Mesodermal cell (in vitro differentiated cells): ENCODE measurements around the gene RELN.

ENCODE experiments used
- H3K27ac ChIP-seq: 2 replicates; pipeline ENCODE4 v1.7.0; 2013; ENCODE audit warnings: mild to moderate bottlenecking, low read depth, low read length, moderate library complexity; ENCODE audit not compliant: severe bottlenecking
- H3K36me3 ChIP-seq: 2 replicates; pipeline ENCODE4 v1.7.1; 2013; ENCODE audit warnings: mild to moderate bottlenecking, low read length, moderate library complexity; ENCODE audit not compliant: control insufficient read depth, insufficient read depth
- H3K4me1 ChIP-seq: one replicate; pipeline ENCODE4 v1.7.1; 2013; ENCODE audit warnings: mild to moderate bottlenecking, low read length; ENCODE audit not compliant: insufficient read depth, control insufficient read depth, poor library complexity, severe bottlenecking
- H3K4me3 ChIP-seq: 2 replicates; pipeline ENCODE4 v1.7.0; 2013; ENCODE audit warnings: low read length, control low read depth, mild to moderate bottlenecking; ENCODE audit not compliant: insufficient read depth, poor library complexity, severe bottlenecking; ENCODE audit errors: extremely low read depth
- H3K9me3 ChIP-seq: 2 replicates; pipeline ENCODE4 v1.7.1; 2013; ENCODE audit warnings: mild to moderate bottlenecking, low read length, moderate library complexity; ENCODE audit not compliant: control insufficient read depth
- WGBS, 2 experiments: methylation state at CpG; one replicate each; pipeline ENCODE4 v1.1.5; 2013; ENCODE audit warnings: missing lambda C conversion rate in 2 of 2; ENCODE audit not compliant: insufficient coverage in 2 of 2; 5-methylcytosine and 5-hydroxymethylcytosine counted together

RELN gene

DNA sequence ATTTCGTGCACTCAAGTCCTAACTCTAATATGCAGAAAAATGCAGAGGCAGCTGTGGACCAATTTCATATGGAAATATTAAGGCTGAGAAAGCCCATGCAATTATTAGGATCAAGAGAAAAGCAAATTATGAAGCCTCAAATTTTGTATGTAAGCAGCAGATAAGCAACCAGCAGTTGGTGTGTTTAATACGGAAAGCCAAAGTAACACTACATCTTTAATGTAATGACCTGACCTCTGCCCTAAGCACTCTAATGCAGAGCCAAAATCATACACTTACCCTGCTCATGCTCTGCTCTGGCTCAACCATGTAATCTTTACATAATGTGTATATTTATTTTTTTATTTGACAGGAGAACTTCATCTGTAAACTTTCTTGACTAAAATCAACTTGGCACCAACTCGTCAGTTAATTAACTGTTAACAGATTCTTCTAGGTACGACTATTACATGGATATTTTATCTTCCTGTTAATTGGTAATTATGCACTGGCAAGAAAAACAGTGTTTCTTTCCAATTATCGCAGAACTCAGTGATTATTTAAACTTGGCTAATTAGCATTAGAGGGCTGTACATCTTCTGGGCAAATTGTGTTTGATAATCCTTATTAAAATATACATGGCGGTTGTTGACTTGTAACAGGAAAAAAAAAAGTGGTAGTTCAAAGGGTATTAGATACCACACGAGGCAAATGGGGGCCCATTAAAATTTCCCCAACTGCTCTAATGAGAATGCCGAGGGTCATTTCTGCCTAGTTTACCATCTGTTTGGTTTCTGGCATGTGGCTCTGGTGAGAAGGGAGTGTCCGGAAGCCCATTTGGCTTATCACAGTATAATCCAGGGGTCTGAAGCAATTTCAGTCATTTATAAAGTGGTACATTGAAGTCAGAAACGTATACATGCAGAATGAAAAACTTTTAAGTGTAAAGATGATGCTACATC lies 94.5 kb downstream of the RELN start:
- Histone ChIP-seq H3K4me1 (no peaks in the 10 kb centered on the region), H3K27ac (no peak overlapping the region), H3K9me3 (no peaks in the 10 kb centered on the region), H3K4me3 (no peak overlapping the region), H3K36me3 (no peaks in the 10 kb centered on the region)
- 70 to 80% methylated on average over 1 to 5 of the region's 10 CpGs for WGBS, 2 experiments

DNA sequence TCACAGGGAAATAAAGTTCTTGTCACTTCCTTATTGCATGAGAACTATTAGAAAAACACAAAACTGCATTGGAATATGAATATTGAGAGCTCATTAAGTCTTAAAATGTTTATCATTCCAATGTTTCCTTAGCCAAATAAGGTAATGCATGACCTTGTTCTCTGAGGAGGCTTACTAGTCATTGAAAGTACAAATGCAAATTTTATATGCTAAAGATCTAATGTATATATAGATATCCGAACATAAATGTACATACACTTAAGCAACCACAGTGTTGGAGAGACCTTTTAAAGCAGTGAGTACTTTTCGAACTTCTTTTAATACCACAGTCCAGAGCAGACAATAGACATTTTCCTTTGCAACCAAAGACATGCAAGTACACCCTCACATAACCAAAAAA lies 96.1 kb downstream of the RELN start:
- Histone ChIP-seq H3K9me3 (no peaks in the 10 kb centered on the region), H3K27ac (no peak overlapping the region), H3K4me1 (no peaks in the 10 kb centered on the region), H3K4me3 (no peak overlapping the region), H3K36me3 (no peaks in the 10 kb centered on the region)
- no CpG with 5 or more reads among the region's 2 CpGs for WGBS, 2 experiments

DNA sequence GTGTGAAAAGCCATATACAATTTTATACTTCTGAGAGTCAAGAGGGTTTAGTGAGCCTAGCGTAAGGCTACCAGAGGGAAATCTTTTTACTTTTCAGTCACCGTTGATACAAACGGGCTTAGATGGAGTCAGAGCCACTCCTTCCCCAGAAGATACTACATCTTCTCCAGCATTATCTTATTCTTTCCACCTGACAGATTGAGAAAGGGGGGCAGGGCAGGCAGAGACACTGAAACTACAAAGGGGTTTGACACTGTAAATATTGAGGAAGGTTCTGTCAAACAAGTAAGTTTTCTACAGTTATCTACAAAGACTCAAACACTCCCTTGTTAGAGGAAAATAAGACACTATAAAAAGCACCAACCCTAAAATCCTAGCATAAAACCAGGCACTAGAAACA lies 100.0 kb downstream of the RELN start:
- WGBS, 2 experiments = no CpG with 5 or more reads among the region's 3 CpGs
- H3K4me3 ChIP-seq = no peak overlapping the region
- no peaks in the 10 kb centered on the region for H3K36me3 ChIP-seq
- peak overlapping the region; percentile 60 for H3K27ac ChIP-seq
- H3K4me1 ChIP-seq = no peaks in the 10 kb centered on the region
- no peaks in the 10 kb centered on the region for H3K9me3 ChIP-seq

DNA sequence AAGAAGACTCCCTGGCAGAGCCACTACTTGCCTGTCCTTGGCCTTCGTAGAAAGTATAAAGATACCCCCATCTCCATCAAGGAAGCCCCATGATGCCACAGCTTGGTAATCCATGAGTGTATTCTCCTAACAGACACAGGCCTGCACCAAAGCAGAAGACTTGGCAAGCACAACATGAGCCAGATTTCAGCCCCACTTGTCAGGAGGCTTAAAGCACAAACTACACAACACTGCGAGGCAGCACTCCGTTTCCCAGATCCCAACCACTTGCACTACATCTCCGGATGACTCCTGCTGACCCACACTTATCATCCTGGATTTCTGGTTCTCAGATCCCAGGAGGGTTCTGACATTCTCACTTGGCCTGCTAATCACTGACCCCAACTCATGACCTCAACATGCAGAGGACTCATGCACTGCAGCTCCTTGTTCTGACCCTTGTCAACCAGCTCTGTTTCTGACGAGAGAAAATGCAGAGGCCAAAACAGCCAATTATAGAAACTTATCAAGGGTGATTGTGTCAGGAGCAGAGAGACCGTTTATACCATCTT lies 100.8 kb downstream of the RELN start:
- no peaks in the 10 kb centered on the region for H3K4me1 ChIP-seq
- no peaks in the 10 kb centered on the region for H3K36me3 ChIP-seq
- H3K4me3 ChIP-seq = no peak overlapping the region
- WGBS, 2 experiments = 74 to 88% methylated on average over 3 to 4 of the region's 6 CpGs
- H3K9me3 ChIP-seq = no peaks in the 10 kb centered on the region
- peak overlapping the region; percentile 60 for H3K27ac ChIP-seq

DNA sequence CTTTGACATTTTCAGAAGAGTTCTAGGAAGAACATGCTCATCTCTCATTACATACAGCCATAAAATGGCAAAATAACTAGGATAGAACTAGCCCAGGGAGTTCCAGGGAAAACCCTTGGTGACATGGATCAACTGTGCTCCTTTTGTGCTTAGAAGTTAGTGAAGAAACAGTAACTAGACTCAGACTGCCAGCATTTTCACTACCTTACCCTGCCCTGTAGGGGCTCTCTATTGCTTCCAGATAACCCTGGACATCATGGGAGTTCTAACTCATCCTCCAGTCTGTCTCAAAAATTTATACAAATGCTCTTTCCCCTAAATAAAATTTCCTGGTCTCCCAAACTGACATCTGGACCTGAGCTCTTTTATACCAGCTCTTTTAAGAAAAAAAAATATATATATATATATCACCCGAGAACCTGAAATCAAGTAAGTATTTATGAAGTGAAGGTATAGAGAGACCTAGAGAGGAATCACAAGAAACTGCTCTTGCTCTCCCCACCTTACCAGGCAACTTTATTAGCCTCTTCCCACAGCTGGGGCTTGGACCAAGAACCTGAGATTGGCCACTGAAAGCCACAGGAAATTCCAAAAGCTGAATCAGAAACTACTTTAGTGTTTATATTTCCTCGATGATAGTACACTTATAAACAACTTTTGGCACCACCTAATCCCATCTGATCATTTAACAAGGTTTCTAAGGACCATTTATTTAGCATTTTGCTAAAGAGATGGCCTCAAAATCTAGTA lies 101.4 kb downstream of the RELN start:
- WGBS, 2 experiments = 100% methylated on average over 1 of the region's 2 CpGs; no CpG with 5 or more reads in 1 of the 2 experiments
- H3K36me3 ChIP-seq = no peaks in the 10 kb centered on the region
- no peaks in the 10 kb centered on the region for H3K9me3 ChIP-seq
- H3K4me1 ChIP-seq = no peaks in the 10 kb centered on the region
- no peak overlapping the region for H3K4me3 ChIP-seq
- H3K27ac ChIP-seq = peak overlapping the region; percentile 60

DNA sequence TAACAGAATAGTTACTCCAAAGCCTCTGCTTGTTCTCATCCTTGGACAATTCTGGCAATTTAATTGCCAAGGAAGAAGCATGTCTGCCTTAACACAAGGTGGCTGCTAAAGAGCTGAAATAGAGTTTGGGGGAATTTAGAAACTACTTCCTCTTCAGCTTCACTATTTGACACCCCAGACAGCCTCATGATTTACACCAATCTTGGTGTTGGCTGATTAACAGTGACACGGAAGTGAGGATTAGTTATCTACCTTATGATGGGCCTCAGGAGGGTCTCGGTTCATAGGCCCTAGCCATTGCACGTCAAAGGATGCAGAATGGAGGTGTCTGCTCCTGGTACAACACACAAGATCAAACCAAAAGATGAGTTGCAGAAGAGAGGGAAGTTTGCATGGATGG lies 102.4 kb downstream of the RELN start:
- Histone ChIP-seq H3K9me3 (no peaks in the 10 kb centered on the region), H3K4me3 (no peak overlapping the region), H3K36me3 (no peaks in the 10 kb centered on the region), H3K27ac (no peak overlapping the region), H3K4me1 (no peaks in the 10 kb centered on the region)
- WGBS, 2 experiments = 84% methylated on average over 3 of the region's 3 CpGs; no CpG with 5 or more reads in 1 of the 2 experiments

DNA sequence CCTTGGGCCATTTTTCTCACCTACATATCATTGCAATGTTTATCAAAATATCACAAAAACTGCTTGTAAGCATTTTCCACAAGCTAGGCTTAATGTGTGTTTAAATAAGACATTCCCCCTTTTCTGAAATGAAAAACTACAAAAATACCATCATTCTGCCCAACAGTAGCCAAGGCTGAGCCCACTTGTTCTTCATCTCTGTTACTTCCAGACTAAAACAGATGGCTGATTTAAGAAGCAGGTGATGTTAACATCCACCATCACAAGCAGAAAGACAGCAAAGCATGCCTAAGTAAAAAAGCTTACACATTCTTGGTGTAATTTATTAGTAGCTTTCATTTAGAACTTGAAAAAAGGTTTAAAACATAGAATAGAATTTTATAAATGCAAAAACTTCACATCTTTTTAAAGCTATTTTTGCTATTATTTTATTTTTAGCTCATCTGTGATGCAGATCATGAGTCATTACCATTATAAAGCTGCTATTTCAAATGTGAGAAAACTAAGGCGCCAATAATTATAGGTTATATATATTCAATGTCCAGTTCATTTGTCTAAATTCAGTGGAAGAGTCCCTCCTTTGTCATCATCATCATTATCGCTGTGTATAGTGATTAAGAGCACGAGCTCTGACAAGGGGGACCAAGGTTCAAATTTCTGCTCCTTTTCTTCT lies 109.4 kb downstream of the RELN start:
- Histone ChIP-seq H3K4me3 (no peak overlapping the region), H3K27ac (no peak overlapping the region), H3K4me1 (no peaks in the 10 kb centered on the region), H3K36me3 (no peaks in the 10 kb centered on the region), H3K9me3 (no peaks in the 10 kb centered on the region)
- WGBS, 2 experiments = 94% methylated on average over 2 of the region's 3 CpGs; no CpG with 5 or more reads in 1 of the 2 experiments

DNA sequence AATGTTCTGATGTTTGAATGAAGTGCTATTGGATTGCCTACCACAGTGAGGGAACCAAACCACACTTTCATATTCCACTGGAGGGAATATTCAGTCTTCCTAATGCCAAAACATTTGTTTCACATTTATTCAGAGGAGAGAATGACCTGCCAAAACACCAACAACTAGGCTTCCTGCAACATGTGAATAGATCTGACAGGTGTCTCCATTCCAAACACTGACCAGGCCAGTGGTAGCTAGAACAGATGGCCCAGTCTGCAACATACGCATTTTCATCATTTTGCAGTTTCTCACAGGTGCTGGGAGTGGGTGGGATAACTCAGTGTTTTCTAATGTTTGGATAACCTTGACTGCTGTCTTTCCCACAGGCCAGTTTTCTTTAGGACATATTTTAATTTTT lies 110.0 kb downstream of the RELN start:
- no peaks in the 10 kb centered on the region for H3K4me1 ChIP-seq
- no peaks in the 10 kb centered on the region for H3K36me3 ChIP-seq
- WGBS, 2 experiments = no CpG with 5 or more reads among the region's 1 CpG

DNA sequence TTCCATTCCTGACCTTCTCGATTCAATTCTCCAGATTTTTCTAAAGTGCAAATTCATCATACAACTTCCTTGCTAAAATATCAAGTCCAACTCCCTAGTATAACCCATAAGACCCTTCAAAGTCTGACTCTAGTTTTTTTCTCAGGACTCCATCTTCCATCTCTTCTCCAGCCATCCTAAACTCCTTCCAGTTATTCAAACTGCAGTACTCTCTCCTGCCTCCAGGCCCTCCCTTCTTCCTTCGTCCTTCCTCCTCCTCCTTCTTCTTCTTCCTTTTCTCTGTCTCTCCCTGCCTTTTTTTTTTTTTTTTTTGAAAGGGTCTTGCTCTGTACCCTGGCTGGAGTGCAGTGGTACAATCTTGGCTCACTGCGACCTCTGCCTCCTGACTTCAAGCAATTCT lies 111.9 kb downstream of the RELN start:
- H3K27ac ChIP-seq = no peak overlapping the region
- H3K4me1 ChIP-seq = no peaks in the 10 kb centered on the region
- no peaks in the 10 kb centered on the region for H3K9me3 ChIP-seq
- H3K4me3 ChIP-seq = no peak overlapping the region
- 90% methylated on average over 1 to 2 of the region's 3 CpGs for WGBS, 2 experiments
- no peaks in the 10 kb centered on the region for H3K36me3 ChIP-seq

More for the DNA sequence above, 110.0 kb downstream of the RELN start:
- no peak overlapping the region for H3K27ac ChIP-seq
- no peak overlapping the region for H3K4me3 ChIP-seq
- no peaks in the 10 kb centered on the region for H3K9me3 ChIP-seq

DNA sequence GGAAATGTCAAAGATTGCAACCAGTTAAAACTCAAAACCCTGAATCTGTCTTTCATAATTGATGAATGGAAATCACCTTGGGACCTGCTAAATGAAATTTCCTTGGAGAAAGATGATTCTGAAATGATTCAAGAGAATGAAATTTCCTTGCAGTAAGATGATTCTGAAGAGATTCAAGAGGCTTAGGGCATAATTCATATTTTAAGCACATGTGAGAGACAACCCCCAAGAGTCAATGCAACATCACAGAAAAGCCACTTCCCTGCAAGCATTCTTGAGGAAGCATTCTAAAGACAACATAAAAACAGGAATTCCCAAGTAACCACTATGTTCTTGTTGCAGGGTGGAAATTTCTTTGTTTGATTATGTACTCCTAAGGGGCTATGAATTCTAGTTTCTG lies 113.7 kb downstream of the RELN start:
- H3K36me3 ChIP-seq = no peaks in the 10 kb centered on the region
- H3K4me1 ChIP-seq = no peaks in the 10 kb centered on the region

More for the DNA sequence above, 113.7 kb downstream of the RELN start:
- Histone ChIP-seq H3K27ac (no peak overlapping the region), H3K4me3 (no peak overlapping the region), H3K9me3 (no peaks in the 10 kb centered on the region)
